GM21825 (cell line): ENCODE measurements around the gene CFAP46.

Experiments
- ATAC-seq: cut with Tn5 transposase; IDR thresholded peaks from one replicate; pipeline ENCODE4 v1.9.1; 2021; ENCODE audit warnings: mild to moderate bottlenecking, moderate library complexity; ENCODE audit not compliant: unreplicated experiment

CFAP46 gene

DNA sequence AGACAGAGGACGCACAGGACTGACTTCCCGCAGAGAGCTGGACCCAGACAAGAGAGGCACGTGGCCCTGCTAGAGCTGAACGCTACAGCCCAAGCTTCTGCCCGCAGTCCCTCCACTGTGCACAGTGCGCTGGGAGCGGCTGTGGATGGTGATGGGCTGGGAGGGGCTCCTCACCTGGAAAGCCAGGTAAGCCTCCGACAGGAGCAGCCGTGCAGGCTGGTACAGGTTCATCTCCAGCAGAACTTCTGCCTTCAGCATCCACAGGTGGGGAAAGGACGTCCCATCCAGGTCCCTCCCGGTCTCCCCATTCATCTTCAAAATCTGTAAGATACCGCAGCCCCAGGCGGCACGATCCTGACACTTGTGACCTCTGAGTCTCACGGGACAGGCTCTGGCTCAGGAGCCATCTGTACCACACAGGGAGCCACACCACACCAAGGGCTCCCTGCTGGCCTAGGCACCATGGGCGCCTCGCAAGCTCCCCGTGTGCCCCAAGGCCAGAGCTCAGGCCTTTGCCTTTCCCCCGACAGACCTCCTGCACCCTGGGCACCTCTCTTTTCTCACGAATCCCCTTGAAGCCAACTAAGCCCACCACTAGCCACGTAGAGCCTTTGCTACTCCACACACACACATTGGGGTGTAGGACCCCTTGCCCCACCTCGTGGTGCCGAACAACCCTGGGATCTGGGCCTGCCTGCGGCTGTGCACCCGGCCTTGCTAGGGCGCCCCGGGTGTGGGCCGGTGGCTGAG lies 76.3 kb downstream of the CFAP46 start:
- no peak for ATAC-seq

DNA sequence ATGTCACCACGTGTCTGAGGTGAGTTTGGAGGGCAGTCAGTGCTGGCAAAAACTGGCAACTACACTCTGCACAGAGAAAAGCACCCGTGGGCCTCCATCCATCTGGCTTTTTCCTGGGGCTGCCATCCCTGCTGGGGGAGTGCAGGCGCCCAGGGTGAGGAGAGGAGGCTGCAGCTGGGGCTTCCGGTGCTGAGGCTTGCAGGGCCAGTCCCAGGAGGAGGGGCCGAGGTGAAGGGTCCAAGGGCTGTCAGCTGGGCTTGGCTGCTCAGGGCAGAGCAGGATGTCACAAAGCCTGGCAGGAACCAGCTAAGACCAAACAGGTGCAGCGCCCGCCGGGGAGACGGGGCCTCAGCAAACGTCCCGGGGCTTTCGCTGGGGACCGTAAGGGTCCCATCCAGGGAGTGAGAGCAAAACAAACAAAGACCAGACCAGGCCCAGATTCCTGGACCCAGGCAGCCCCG lies 77.2 kb downstream of the CFAP46 start:
- ATAC-seq = no peak

DNA sequence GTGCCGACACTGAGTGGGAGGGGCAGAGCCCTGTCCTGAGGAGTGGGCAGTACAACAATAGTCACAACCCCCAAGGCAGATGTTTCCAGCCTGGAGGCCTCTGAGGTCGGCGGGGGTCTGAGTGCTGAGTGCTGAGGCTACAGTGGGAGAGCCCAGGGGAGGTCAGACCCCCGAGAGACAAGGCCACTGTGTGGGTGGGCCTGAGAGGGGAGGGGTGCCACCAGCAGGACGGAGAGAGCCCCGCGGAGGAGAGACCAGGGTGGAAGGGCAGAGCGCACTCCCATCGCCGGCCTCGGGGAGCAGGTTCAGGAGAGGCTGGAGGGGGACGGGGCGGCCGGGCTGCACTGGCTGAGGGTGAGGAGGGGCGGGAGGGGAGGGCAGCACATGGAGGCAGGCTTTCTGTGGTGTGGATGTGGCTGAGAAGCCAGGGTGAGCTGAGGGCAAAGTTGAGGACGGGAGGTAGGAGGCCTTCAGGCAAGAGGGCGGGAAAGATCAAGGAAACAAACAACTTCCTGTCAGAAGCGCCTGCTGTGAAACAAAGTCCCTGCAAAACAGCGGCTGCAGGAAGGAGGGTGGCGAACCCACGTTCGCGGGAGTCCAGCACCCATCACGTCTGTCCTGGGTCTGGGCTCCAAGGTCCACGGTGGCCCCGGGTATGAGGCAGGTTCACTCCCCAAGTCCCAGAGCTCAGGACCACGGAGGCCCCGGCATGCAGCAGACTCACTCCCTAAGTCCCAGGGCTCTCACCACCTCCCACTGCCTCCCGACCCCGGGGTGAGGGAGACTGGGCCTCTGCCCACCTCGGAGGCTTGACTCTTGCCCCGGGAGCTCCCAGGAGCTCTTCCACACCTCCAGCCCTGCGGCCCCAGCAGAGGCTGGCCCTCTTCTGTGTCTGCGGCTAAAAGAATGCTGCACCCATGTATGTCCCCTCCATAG lies 79.6 kb downstream of the CFAP46 start:
- no peak for ATAC-seq

DNA sequence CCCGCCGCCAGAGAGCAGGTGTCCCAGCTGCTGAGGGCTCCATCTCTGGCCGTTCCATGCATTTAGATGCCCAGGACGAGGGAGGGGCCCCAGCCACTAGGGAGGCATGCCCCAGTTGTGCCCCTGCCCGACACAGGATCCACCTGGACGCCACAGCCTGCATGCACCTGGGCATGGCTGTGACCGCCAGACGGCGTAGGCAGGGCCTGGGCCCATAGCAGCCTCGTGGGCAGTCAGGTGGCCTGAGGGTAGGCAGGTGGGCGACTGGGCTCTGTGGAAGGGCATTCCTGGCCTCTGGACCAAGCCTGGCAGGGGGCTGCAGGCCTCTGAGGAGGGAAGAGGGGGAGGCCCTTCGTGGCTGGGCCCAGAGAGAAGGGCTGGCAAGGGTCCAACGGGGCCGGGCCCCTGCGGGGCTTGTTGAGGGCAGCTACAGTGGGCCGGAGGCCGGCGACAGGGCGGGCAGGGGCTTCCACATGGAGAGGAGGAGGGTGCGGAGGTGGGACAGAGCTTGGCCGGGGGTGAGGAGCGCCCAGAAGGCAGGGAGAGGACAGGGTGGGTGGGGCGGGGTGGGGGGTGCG lies 80.4 kb downstream of the CFAP46 start:
- ATAC-seq = no peak

DNA sequence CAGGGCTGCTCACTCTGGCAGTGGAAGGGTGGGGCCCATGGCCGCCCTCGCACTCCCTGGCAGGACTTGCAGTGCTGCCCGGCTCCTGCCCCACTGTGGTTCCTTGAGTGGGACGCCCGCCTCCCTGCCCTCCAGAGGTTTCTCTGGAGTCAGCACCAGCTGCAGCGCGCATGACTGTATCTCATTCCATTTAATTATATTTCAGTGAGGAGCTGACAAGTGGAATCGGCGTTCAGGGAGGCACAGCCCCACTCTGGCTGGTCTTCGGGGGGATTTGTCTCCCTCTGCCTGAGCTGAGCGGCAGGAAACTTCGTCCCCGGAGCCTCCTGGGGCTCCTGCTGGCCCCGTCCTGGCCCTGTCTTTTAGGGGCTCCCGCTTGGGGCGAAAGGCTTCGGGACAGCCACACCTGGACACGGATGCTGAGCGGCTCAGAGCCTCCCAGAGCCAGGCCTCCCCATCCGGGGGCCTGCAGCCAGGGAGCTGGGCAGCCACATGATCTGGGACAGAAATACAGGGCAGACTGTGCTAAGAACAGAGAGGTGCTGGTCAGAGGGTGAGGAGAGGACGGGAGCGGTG lies 81.2 kb downstream of the CFAP46 start:
- ATAC-seq = no peak

DNA sequence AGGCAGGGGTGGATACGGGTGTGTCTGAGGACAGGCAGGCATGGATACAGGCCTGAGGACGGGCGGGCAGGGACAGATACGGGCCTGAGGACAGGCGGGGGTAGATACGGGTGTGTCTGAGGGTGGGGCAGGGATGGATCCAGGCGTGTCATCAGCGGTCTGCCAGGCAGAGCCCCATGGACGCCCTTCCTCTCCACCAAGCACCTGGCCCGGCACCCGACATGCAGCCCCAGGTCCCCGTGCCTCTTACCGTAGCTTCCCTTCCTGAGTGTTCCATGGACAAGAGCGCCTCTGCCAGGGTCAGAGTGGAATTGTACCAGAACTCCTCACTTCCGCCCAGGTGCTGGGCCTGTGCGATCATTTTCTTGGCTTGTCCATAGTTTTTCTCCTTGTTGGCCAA lies 81.8 kb downstream of the CFAP46 start:
- no peak for ATAC-seq

DNA sequence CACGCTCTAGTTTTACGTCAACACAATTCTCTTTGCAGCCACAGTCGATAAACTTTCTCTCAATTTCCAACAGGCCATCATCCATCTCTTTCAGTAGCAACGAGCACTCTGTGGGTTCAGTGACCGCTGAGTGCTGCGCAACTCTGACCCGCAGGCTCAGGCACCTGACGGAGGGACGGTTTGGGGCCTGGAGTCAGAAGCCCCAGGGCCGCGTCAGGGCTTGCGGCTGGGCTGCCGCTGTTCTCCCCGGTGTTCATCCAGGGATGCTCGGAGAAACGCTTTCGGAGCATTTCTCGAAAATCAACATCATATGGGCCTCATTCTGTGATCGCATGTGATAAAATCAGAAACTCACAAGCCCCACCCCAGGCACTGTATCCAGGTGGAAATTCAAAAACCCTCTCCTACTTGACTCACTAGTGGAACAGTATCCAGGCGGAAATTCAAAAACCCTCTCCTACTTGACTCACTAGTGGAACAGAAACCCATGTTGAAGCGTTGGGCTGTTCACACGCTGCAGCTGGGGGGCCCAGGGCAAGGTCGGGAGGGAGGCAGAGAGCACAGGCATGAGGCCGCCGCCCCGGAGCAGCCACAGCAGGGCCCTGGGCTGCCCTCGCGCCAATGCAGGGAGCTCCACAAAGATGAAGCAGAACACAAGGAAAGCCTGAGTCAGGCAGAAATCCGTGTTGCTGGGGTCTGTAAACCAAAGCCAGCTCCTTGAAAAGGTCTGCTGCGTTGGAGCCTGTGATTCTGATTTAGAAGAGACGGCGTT lies 83.1 kb downstream of the CFAP46 start:
- ATAC-seq = no peak

DNA sequence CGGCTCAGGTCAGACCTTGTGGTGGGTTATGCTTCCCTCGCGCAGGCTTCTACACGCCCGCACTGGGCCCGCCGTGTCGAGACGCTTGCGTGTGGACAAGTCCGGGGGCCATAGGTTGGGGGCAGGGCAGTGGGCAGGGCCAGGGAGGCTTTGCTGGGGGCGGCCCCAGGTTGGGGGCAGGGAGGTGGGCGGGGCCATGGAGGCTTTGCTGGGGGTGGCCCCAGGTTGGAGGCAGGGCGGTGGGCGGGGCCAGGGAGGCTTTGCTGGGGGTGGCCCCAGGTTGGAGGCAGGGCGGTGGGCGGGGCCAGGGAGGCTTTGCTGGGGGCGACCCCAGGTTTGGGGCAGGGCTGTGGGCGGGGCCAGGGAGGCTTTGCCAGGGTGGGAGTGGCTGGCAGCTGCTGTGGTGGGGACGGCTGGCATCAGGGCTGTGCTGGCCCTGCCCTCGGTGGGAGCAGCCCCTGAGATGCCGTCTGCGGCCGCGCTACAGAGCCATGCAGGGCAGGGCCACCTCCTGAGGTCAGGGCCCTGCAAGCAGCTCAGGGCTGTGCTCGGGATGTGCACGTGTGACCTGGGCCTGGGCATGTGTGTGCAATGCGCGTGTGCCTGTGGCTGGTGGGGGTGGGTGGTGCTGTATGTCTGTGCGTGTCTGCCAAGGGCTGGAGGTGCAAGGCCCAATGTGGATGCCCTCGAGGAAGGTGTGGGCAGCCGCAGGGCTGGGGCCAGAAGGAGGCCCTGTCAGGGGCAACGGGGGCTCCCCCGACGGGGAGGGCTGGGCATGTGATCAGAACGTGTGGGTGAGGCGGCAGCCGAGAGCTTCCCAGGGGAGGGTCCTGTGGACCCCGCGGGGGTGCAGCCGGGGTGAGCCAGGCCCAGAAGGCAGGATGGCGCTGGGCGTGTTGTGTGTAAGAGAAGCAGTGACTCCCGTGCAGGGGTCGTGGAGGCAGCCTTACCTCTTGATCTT lies 84.0 kb downstream of the CFAP46 start:
- ATAC-seq = no peak

DNA sequence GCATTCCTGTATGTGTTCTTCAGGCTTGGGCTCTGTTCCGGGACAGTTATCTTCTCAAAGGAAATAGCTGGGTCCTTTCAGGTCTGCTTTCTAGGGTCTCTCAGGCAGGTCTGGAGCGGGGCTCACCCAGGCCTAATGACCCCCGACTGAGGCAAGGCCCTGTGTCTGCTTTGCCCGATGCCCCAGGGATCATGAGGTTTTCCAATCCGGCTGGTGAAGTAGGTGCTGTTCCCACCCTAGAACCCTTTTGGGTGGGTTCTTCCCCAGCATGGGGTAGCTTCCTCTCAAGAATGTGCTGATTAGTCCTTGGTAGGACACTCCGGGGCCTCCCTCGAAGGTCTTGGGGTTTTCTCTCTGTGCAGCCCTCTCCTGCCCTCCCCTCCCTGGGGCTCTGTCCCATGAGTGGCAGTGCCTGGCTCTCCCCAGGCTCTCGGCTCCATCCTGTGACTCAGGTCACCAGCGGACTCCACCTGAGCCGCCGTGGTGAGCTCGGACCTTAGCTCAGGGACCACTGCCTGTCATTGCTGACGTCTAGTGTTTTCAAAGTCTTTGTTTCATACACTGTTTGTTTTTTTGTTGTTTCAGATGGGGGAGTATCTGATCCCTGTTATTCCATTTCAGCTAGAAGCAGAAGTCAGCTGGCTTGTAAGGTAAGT lies 85.4 kb downstream of the CFAP46 start:
- ATAC-seq = no peak

DNA sequence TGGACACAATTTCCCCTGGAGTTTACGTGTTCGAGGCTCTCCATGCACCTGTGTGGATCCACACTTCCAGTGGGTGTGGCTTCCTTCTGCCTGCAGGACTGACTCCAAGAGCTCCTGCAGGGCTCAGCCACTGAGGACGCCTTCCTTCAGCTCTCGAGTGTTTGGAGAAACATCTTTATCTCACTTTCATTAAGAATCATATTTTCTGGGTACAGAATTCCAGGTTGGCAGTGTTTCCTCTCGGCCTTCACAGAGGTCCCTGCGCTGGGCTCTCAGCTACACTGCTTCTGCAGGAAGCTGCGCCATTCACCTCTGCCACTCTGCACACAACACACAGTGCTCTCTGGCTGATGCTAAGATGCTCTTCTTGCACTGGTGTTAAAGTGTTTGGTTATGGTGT lies 86.5 kb downstream of the CFAP46 start:
- ATAC-seq = no peak

DNA sequence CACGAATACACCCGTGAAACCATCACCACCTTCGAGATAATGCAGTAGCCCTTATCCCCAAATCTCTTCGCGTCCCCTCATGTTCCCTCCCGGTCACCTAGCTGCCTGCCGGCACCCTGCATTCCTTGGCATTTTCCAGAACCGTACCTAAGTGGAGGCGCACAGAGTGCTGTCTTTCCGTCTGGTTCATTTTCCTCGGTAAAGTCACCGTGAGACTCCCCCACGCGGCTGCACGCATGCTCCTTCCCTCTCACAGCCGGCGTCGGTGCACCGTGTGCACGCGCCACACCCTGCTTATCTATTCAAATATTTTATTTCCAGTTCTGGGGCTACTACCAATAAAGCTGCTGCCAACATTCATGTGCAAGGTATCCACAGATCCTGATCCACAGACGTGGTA lies 90.9 kb downstream of the CFAP46 start:
- no peak for ATAC-seq

DNA sequence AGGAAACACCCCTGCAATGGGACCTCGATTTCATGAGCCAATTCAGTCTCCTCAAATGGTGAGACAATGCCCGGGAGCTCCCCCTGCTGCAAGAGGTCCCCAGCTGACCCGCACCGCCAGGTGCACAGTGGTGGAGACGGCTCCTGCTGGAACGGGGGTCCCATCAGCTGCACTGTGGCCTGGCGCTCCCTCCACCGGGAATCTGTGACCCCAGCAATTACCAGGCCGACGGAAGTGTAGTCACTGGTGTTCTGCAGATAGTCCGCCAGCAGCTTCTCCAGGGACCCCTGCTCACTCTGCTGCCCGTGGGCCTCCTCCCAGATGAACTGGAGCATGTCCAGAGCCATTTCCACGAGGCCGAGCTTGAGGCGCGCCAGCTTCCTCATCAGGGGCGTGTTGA lies 91.5 kb downstream of the CFAP46 start:
- ATAC-seq = no peak

DNA sequence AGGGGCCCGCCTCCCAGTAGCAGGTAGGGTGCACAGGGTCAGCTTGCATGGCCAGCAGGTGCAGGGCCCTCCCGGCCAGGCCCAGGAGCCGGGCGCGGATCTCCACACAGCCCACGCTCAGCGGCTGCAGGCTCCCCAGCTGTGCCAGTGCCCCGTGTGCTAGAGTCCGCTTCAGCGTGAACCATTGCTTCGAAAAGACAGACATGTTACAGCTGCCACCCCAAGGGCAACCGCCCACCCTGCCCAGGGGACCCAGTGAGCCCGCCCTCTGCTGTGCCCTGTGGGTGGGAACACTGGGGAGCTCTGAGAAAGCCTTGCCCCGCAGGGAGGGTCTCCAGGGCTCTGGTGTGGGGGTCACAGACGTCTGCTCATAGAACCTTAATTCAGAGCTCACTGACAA lies 92.1 kb downstream of the CFAP46 start:
- no peak for ATAC-seq

DNA sequence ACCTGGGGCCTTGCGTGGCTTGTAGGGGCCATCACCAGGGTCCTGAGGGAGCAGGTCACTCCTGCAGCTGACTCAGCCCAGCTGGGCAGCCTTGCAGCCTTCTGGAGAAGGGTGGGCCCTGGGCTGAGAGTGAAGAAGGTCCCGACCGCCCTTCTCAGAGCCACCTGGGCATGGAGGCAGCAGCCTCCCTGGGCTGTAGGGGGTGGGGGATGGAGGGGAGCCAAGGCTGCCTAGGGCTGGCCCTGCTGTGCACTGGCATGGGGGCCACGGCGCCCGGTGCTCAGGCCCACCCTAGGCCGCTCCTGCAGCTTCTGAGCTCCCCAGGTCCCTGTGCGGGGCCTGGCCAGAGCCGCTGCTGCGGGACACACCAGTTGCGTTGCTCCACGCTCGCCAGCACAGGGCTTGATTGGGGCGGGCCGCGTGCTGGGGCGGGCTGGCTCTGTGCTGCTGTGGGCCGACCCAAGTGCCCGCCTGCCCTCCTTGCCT lies 92.8 kb downstream of the CFAP46 start:
- ATAC-seq = no peak

DNA sequence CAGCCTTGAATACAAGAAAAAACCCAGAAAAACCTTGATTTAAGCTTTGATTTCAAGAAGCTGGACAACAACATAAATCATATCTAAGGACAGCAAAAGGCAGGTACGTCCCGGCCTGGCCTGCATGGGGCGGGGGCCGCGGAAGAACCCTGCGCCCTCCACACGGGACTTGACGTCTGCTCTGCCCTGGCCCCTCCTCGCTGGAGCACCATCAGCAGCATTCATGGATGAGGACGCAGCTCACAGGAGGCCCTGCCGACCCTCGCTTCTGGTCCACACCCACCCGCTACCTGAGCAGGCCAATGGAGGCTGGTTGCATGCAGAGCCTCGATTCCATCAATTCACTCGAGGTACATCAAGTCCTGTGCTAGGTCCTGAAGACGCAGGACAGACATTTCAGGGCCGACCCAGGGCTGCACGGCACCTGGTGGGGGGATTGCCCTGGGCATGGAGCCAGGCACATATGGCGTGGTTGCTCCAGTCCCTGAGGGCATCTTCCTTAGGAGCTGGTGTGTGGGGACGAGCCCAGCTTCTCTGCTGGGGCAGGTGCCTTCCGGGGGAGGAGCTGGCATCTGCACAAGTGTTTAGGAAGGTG lies 93.3 kb downstream of the CFAP46 start:
- ATAC-seq = no peak

DNA sequence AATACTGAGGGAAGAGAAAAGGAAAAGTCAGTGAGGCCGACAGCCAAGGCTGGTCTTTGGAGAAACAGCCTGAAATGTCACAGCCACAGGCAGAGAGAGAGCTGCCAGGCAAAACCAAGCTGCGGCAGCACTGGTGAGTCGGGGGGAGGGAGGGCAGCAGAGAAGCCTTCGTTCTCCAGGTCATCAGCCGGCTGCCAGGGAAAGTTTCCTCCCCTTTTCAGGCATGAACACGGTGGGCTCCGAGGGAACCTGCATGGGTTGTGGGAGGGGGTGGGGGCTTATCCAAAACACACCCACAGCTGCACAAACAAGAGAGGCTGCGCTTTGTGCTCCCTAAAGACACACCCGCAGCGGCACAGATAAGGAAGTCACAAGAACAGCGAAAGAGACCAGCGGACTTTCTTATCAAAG lies 94.1 kb downstream of the CFAP46 start:
- ATAC-seq = no peak

DNA sequence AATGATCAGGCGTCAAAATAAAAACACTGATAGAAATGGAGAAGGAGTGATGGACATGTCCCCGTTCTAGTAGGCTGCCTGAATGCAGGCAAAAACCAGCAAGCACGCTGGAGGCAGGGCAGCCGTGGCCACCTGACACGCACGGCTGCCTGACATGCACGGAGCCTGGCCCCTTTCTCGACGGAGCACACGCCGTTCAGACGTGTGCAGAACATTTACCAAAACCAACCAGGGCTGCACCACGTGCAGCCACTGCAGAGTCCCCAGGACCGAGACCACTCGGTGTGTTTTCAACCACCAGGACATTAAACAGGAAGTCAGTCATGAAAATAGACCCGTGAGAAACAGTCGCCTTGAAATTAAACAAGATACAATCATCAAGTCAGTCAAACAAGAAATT lies 94.5 kb downstream of the CFAP46 start:
- ATAC-seq = no peak

DNA sequence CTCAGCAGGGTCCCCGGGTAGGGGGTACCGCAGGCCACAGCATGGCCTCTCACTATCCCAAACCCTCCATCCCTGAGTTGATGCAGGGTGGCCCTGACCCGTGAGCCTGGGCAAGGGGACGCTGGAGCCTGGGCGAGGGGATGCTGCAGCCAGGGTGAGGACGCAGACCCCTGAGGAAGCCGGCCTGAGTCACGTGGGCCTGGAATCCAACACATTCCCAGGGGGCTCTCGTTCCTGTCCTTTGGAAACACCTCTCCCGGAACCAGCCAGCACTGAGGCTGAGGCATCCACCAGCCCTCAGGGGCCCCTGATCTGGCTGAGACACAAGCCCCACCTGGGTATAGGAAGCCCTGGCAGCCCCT lies 95.0 kb downstream of the CFAP46 start:
- ATAC-seq = no peak
